ENCODE measurements around the gene ADAMTS12. TPM values are rescaled to one million over a fixed set of nuclear protein-coding genes. Genes with fewer than 3 reads are reported as not detected.

The ADAMTS12 gene
- total and polyA plus RNA-seq, 9 of the 15 experiments (the other 6 are each of a cell fraction or from before 2014, with no cell fraction given), result 0.11 TPM; not detected in 8

GRCh38 chr5:33933723-33934169, 42.0 kb upstream of the ADAMTS12 start:
- H3K9me1 ChIP-seq (ENCODE audit: control insufficient read depth, insufficient read depth, low read length), result no peaks in the 10 kb centered on the region
- peaks cover 12 to 33% of the 10 kb centered on the region in 2 experiments for H3K27me3 ChIP-seq (ENCODE audit: control insufficient read depth in 2 of 2, insufficient read depth in 2 of 2, low read length in 2 of 2)
- no TSS peak for BruUV-seq (replicated peaks)
- ChIA-PET POLR2A (interaction anchor here (2.0 kb wide), 1 partner anchor 9 kb away, joined by 4 read pairs; no protein-coding TSS in a partner anchor), CTCF (ENCODE audit: low intra/inter-chr PET ratio) (interaction anchor here (0.6 to 3.3 kb wide), 2 partner anchors 496 to 498 kb away, joined by 3 to 20 read pairs; no protein-coding TSS in a partner anchor)
- no peak for ATAC-seq
- intact Hi-C loops (cut with micrococcal nuclease), result loop anchor here (1.0 to 2.0 kb wide), 2 partner anchors 345 to 497 kb away; no protein-coding TSS in a partner anchor
- no peak overlapping the region for H3K4me3 ChIP-seq
- no peaks in the 10 kb centered on the region for H3K9me3 ChIP-seq (replicated peaks; ENCODE audit: control insufficient read depth, insufficient read depth, low read depth, low read length)
- H3K4me2 ChIP-seq (ENCODE audit: insufficient read depth, low read length), result no peak overlapping the region
- no peak for FAIRE-seq
- no peak for DNase-seq (ENCODE audit: extremely low read depth in 1 of 4, low spot score in 3 of 4)
- in situ Hi-C loops (cut with MboI), result no loop called here
- TF ChIP-seq SMARCC2 (IDR thresholded peaks at IDR 0.05; ENCODE audit: low read depth) (no peak), YY1 (IDR thresholded peaks at IDR 0.05; ENCODE audit: borderline replicate concordance in 1 of 3, control insufficient read depth in 1 of 3, extremely low read depth in 1 of 3, insufficient read depth in 3 of 3, insufficient read length in 1 of 3, insufficient replicate concordance in 2 of 3, low read depth in 1 of 3, low read length in 2 of 3) (peak in 1 of 3 experiments; percentile 9)
- no peak overlapping the region for H3K27ac ChIP-seq (ENCODE audit: extremely low read depth, low read depth, low read length)
- H3K36me3 ChIP-seq (ENCODE audit: control insufficient read depth, insufficient read depth, low read length), result no peaks in the 10 kb centered on the region
- H2AFZ ChIP-seq (ENCODE audit: low read depth, low read length), result no peak overlapping the region
- no peaks in the 10 kb centered on the region for H3K79me2 ChIP-seq (ENCODE audit: control insufficient read depth, insufficient read depth, low read length)
- 0% methylated on average over 3 of the region's 3 CpGs for WGBS (ENCODE audit: insufficient coverage, low coverage, missing lambda C conversion rate)
- no peak overlapping the region for H3K9ac ChIP-seq (ENCODE audit: insufficient read depth in 1 of 2, low read depth in 2 of 2, low read length in 2 of 2)
- no peaks in the 10 kb centered on the region for H4K20me1 ChIP-seq (replicated peaks; ENCODE audit: control insufficient read depth, insufficient read depth, low read length)
- peaks cover 0 to 18% of the 10 kb centered on the region in 2 experiments; a peak in 2 of 5 replicates for H3K4me1 ChIP-seq (replicated peaks in 1 of 2; ENCODE audit: control insufficient read depth in 2 of 2, insufficient read depth in 2 of 2, low read length in 2 of 2)

- Histone ChIP-seq H3K79me2 (ENCODE audit: control insufficient read depth, insufficient read depth, low read length) (no peaks in the 10 kb centered on the region), H3K4me2 (ENCODE audit: insufficient read depth, low read length) (no peak overlapping the region), H3K4me3 (no peak overlapping the region), H3K9me3 (replicated peaks; ENCODE audit: control insufficient read depth, insufficient read depth, low read depth, low read length) (no peaks in the 10 kb centered on the region), H3K27ac (ENCODE audit: extremely low read depth, low read depth, low read length) (no peak overlapping the region), H3K4me1 (replicated peaks in 1 of 2; ENCODE audit: control insufficient read depth in 2 of 2, insufficient read depth in 2 of 2, low read length in 2 of 2) (peaks cover 0 to 4% of the 10 kb centered on the region in 2 experiments; a peak in 1 of 5 replicates), H2AFZ (ENCODE audit: low read depth, low read length) (no peak overlapping the region), H3K27me3 (ENCODE audit: control insufficient read depth in 2 of 2, insufficient read depth in 2 of 2, low read length in 2 of 2) (peaks cover 0 to 7% of the 10 kb centered on the region in 2 experiments; a peak in 2 of 5 replicates), H4K20me1 (replicated peaks; ENCODE audit: control insufficient read depth, insufficient read depth, low read length) (no peaks in the 10 kb centered on the region), H3K36me3 (ENCODE audit: control insufficient read depth, insufficient read depth, low read length) (no peaks in the 10 kb centered on the region), H3K9me1 (ENCODE audit: control insufficient read depth, insufficient read depth, low read length) (no peaks in the 10 kb centered on the region), H3K9ac (ENCODE audit: insufficient read depth in 1 of 2, low read depth in 2 of 2, low read length in 2 of 2) (no peak overlapping the region)
- in situ Hi-C loops (cut with MboI), result no loop called here
- no peak for ATAC-seq
- TF ChIP-seq GABPA (tag; conservative IDR thresholded peaks at IDR 0.05; ENCODE audit: low read depth) (no peak), NFYB (IDR thresholded peaks at IDR 0.05; ENCODE audit: extremely low read depth, insufficient read length) (no peak), NCOR1 (IDR thresholded peaks at IDR 0.05) (no peak)
- intact Hi-C loops (cut with micrococcal nuclease), result no loop called here
- BruUV-seq (replicated peaks), result no TSS peak
- WGBS (ENCODE audit: insufficient coverage, low coverage, missing lambda C conversion rate), result 0% methylated on average over 5 of the region's 5 CpGs
- POLR2A ChIA-PET, result interaction anchor here (0.6 kb wide), 1 partner anchor 555 kb away, joined by 3 read pairs; no protein-coding TSS in a partner anchor
- CTCF ChIA-PET (ENCODE audit: low intra/inter-chr PET ratio), result interaction anchor here (1.7 kb wide), 1 partner anchor 495 kb away, joined by 3 read pairs; no protein-coding TSS in a partner anchor
- FAIRE-seq, result no peak
- no peak for DNase-seq (ENCODE audit: extremely low read depth in 1 of 4, low spot score in 3 of 4)
Observed at GRCh38 chr5:33931136-33931535, 39.3 kb upstream of the ADAMTS12 start.
